Right lobe of liver (tissue), 4 donors: ENCODE results near the gene NR2F6.

ENCODE experiments used
- POLR2A ChIP-seq: fragments of 450-650 bp; IDR thresholded peaks from one replicate; pipeline ENCODE4 v1.6.1; 2017; ENCODE audit warnings: antibody characterized with exemption, mild to moderate bottlenecking
- TF ChIP-seq, protein P1 (sequence below), 4 donors: fragments of 200-600 bp in 3 of 4; fragments of 450-650 bp in 1 of 4; IDR thresholded peaks; one replicate each; pipeline versions ENCODE4 v1.5.1 to v1.8.0; 2016 to 2022; ENCODE audit warnings: antibody characterized with exemption in 4 of 4, mild to moderate bottlenecking in 2 of 4
- donor health status: DM: no; HTN: no; CAD: no.
- donor health status: DM: no; HTN: no; CAD: no.
- donor health status: DM: no; HTN: yes; CAD: no.

DNA sequence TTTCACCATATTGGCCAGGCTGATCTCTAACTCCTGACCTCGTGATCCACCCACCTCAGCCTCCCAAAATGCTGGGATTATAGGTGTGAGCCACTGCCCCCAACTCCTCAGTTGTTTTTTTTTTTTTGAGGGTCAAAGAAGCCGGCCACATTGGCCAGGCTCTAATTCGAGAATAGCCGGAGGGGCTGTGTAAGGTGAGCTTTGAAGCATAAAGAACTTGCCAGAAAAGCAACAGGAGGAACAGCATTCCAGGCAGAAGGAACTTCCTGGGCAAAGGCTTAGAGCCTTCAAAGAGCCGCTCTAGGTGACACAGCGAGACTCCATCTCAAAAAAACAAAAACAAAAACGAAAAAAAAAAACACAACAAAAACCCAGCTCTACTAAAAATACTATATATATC, 20.3 kb upstream of the NR2F6 start:
- no peak for TF ChIP-seq POLR2A
- TF ChIP-seq, protein P1, sequence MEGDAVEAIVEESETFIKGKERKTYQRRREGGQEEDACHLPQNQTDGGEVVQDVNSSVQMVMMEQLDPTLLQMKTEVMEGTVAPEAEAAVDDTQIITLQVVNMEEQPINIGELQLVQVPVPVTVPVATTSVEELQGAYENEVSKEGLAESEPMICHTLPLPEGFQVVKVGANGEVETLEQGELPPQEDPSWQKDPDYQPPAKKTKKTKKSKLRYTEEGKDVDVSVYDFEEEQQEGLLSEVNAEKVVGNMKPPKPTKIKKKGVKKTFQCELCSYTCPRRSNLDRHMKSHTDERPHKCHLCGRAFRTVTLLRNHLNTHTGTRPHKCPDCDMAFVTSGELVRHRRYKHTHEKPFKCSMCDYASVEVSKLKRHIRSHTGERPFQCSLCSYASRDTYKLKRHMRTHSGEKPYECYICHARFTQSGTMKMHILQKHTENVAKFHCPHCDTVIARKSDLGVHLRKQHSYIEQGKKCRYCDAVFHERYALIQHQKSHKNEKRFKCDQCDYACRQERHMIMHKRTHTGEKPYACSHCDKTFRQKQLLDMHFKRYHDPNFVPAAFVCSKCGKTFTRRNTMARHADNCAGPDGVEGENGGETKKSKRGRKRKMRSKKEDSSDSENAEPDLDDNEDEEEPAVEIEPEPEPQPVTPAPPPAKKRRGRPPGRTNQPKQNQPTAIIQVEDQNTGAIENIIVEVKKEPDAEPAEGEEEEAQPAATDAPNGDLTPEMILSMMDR (IDR thresholded peaks at IDR 0.05): no peak
